B cell (primary cell): ENCODE measurements around the gene EXOC3L1.

Experiments
- EZH2 ChIP-seq: IDR thresholded peaks from 2 replicates; pipeline ENCODE4 v1.6.1; 2012; ENCODE audit warnings: borderline replicate concordance, low read depth, mild to moderate bottlenecking, moderate library complexity, low read length; ENCODE audit not compliant: insufficient read depth, poor library complexity, severe bottlenecking
- TF ChIP-seq, protein P1 (sequence below): fragments of 200-600 bp; IDR thresholded peaks from one replicate; pipeline ENCODE4 v1.8.0; 2022; ENCODE audit warnings: antibody characterized with exemption, mild to moderate bottlenecking

GRCh38 chr16:67209565-67209964 lies 19.6 kb upstream of the EXOC3L1 start:
- TF ChIP-seq, protein P1, sequence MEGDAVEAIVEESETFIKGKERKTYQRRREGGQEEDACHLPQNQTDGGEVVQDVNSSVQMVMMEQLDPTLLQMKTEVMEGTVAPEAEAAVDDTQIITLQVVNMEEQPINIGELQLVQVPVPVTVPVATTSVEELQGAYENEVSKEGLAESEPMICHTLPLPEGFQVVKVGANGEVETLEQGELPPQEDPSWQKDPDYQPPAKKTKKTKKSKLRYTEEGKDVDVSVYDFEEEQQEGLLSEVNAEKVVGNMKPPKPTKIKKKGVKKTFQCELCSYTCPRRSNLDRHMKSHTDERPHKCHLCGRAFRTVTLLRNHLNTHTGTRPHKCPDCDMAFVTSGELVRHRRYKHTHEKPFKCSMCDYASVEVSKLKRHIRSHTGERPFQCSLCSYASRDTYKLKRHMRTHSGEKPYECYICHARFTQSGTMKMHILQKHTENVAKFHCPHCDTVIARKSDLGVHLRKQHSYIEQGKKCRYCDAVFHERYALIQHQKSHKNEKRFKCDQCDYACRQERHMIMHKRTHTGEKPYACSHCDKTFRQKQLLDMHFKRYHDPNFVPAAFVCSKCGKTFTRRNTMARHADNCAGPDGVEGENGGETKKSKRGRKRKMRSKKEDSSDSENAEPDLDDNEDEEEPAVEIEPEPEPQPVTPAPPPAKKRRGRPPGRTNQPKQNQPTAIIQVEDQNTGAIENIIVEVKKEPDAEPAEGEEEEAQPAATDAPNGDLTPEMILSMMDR = no peak
- no peak for TF ChIP-seq EZH2
